HG02588 (cell line): Measurements from ENCODE around the gene ZNF611.
"Not testable (repeated sequence)": the region's sequence is repeated elsewhere in the genome, so short reads cannot be mapped to it uniquely, and the experiment has no call there.

Experiments used
- ATAC-seq: cut with Tn5 transposase; IDR thresholded peaks from one replicate; pipeline ENCODE4 v1.9.1; 2021; ENCODE audit warnings: mild to moderate bottlenecking, moderate library complexity; ENCODE audit not compliant: unreplicated experiment

Gene ZNF611

DNA sequence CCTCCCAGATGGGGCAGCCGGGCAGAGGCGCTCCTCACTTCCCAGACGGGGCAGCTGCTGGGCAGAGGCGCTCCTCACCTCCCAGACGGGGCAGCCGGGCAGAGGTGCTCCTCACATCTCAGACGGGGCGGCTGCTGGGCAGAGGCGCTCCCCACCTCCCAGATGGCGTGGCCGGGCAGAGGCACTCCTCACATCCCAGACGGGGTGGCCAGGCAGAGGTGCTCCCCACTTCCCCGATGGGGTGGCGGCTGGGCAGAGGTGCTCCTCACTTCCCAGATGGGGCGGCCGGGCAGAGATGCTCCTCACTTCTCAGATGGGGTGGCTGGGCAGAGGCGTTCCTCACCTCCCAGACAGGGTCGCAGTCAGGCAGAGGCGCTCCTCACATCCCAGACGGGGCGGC lies 14.3 kb downstream of the ZNF611 start:
- not testable (repeated sequence) for ATAC-seq

DNA sequence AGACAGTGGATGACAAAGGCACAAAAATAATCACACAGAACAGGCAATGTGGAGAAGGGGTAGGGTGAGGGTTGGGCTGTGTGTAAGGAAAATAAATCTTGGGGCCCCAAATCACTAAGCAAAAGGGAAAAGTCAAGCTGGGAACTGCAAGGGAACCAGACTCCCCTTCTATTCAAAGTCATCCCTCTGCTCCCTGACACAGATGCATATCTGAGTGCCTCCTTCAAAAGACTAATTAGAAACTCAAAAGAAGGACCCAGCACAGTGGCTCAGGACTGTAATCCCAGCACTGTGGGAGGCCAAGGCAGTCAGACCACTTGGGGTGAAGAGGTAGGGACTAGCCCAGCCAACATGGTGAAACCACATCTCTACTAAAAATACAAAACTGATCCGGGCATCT lies 18.3 kb downstream of the ZNF611 start:
- no peak for ATAC-seq

DNA sequence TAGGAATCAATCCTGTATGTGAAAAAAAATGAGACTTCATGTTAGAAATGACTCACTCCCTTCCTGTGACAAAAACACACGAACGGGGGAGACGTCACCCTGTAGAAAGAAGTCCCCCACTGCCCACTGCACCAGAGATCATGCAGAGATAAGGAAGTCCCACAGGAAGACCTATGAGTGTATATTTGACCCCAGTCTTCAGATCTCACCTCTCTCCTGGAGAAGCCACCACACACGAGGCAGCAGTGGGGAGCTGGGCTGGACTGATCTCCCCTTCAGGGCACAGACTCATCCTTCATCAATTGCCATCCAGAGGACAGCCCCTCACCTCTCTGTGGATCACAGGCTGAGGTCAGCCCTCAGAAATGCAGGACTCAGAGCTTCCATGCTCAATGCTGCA lies 18.9 kb downstream of the ZNF611 start:
- not testable (repeated sequence) for ATAC-seq

DNA sequence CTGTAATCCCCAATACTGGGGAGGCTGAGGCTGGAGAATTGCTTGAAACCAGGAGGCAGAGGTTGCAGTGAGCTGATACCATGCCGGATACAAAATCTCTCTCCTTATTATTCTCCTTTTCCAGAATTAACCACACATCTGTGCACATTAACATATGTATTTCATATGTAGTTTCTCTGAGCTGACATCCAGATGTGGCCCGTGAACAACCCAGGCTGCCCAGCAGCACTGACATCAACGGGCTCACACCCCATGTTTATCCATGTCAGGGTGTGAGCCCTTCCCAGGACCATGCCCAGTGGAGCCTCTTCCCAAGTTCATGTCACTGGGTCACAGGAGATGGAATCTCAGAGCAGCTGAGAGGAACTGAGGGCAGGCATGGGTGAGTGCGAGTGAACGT lies 19.5 kb downstream of the ZNF611 start:
- ATAC-seq = not testable (repeated sequence)

DNA sequence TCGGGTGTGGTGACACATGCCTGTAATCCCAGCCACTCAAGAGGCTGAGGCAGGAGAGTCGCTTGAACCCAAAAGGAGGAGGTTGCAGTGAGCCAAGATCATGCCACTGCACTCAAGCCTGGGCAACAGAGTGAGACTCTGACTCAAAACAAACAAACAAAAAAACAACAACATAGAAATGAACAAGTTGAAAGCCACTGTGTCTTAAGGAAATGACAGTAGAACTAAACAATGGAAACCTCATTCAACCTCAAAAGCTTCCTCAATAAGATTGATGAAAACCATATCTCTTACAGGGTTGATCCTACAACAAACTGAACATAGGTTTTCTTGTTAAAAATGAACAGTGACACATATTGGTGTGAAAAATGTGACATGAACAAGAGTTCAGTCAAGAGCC lies 21.8 kb downstream of the ZNF611 start:
- ATAC-seq = not testable (repeated sequence)

DNA sequence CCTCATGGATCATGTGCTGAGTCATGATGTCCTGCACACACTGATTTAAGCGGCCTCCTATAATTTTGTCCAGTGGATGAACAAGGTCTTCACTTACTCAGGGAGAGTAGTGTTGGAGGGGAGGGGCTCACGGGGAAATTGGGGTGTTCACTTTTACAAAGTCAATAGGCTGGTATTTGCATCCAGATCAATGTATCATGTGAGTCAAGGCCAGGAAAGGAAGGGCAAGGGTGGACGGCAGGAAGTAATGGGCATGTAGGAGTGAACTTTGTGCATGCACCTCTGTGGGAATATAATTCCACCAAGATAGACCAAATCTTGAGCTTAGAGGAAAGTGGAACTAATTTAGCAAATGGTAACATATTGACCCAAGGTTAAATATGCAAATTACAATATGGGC lies 23.2 kb downstream of the ZNF611 start:
- not testable (repeated sequence) for ATAC-seq

DNA sequence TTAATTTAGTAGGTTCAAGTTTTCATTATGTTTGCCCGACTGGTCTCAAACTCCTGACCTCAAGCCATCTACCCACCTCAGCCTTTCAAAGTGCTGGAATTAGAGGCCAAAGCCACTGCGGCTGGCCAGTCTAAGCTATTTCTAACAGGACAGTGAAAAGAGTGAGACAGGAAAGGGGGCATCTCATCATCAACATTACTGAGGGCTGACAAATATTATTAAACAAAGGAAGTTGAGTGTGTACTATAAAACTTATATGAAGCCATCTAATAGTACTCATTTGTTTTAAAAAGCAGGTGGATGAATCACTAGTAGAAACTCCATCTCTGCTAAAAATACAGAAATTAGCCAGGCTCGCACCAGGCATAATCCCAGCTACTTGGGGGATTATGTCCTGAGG lies 24.3 kb downstream of the ZNF611 start:
- ATAC-seq = no peak

DNA sequence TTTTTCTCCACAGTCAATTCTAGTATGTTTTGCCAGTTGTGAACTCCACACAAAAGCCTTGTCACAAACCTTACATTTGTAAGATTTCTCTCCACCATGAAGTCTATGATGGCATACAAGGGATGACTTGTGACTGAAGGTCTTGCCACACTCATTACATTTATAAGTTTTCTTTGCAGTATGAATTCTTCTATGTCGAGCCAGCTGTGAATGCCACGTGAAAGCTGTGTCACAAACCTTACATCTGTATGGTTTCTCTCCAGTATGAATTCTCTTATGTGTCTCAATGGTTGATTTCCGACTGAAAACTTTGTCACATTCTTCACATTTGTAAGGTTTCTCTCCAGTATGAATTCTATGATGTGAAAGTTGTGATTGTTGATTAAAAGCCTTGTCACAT lies 29.2 kb downstream of the ZNF611 start:
- not testable (repeated sequence) for ATAC-seq

DNA sequence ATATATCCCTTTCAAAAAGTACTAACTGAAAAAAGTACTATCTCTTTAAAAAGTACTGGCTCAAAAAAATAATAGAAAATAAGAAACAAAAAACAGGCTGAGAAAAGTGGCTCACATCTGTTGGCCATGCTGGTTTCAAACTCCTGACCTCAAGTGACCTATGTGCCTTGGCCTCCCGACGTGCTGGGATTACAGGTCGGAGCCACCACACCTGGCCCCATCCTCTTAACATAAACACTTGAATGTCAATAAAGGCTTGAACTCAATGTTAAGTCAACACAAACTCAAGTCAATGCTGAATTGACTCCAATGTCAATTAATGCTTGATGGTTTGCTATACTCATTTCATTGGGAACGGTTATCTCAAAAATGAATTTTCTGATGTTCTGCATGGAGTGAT lies 30.9 kb downstream of the ZNF611 start:
- ATAC-seq = no peak

DNA sequence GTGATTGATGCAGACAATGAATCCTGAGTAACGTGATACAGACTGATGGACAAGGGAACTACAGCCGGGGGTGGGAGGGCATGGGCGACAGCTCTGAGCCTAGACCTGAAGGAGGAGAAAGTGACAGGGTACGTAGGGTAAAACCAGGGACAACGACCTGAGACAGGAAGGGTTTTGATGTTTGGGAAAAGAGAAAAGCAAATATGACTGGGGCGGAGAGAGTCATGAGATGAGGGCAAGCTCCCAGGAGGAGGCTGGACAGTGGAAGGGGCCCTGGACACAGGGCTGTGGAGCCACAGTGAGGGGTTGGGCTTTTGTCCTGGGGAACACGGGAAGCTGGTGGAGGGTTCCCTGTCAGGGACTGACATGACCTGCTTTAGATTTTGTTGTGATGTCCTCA lies 34.2 kb downstream of the ZNF611 start:
- ATAC-seq = no peak

DNA sequence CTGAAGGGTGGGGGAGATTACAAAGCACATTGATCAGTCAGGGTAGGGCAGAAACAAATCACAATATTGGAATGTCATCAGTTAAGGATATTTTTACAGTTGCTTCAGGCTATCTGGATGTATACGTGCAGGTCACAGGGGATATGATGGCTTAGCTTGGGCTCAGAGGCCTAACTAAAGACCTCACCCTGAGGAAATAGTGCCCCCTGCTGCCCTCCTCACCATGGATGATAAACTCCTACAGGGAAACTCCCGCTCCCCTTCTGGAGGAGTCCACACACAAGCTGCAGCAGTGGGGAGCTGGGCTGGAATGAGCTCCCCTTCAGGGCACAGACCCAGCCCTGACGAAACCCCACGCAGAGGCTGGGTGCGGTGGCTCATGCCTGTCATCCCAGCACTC lies 35.3 kb downstream of the ZNF611 start:
- not testable (repeated sequence) for ATAC-seq

DNA sequence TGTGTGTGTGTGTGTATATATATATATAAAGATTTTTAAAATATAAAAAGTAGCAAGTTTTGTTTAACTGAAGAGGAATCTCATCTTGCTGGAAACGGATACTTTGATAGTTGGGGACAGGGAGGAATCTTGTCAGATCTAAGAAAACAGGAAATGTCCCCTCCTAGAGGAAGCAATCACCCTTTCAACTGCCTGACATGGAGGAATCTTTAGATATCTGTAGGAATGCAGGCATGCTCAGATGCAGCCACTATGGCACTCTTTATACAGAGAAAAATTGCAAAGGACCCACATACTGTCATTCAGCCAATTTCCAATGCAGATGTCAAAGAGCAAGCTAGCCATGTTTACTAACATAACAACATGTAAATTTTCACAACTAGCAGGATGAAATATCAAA lies 38.8 kb downstream of the ZNF611 start:
- ATAC-seq = no peak

DNA sequence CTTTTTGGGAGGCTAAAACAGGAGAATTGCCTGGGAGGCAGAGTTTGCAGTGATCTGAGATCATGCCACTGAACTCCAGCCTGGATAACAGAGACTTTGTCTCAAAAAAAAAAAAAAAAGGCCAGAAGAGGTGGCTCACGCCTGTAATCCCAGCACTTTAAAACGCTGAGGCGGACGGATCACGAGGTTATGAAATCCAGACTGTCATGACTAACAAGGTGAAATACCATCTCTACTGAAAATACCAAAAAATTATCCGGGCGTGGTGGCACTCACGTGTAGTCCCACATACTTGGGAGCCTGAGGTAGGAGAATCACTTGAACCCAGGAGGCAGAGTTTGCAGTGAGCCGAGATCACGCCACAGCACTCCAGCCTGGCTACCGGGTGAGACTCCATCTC lies 39.9 kb downstream of the ZNF611 start:
- no peak for ATAC-seq

DNA sequence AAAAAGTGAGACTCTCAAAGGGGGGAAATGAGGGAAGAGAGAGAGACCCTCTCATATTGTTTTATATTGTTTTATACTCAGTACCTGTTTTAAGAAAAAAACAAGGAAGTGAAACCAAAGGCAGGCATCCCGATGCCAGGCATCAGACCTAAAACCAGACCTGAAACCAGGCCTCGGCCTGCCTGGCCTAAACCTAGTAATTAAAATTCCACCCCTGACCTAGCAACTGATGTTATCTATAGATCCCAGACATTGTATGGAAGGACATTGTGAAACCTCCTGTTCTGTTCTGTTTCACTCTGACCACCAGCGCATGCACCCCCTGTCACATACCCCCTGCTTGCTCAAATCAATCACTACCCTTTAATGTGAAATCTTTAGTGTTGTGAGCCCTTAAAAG lies 40.6 kb downstream of the ZNF611 start:
- ATAC-seq = not testable (repeated sequence)

DNA sequence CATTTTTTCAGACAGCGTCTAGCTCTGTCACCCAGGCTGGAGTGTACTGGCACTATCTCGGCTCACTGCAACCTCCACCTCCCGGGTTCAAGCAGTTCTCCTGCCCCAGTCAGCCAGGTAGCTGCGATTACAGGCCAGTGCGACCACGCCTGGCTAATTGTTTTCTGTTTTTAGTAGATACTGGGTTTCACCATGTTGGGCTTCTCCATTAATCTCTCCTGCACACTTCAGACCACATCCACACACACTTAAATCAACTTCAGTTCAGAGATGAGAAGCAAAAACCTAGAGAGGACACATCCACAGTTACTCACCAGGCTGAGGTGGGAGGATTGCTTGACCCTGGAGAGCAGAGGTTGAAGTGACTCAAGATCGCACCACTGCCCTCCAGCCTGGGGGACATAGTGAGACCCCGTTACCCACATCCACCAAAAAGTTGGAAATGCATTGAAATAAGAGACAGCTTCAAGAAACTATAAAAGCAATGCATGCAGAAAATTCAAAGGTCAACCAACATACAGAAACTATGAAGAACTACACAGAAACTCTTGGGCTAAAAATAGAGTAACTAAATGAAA lies 42.3 kb downstream of the ZNF611 start:
- no peak for ATAC-seq

DNA sequence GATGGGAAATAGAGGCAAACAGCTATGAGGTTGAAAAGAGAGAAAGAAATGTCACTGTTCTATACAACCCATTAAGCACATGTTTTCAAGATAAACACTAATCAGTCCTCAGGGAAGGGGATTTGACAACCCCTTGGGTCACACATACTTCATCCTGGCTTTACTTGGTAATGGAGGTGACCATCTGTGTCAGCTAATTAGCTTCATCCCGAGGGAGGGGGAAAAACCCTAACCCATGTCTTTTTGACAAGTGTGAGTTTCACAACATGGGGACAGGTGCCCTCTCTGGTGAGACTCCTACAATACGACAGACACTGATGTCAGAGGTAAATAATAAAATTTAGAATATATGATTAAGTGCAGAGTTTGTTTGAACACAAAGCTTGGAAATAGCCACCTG lies 43.1 kb downstream of the ZNF611 start:
- ATAC-seq = no peak

DNA sequence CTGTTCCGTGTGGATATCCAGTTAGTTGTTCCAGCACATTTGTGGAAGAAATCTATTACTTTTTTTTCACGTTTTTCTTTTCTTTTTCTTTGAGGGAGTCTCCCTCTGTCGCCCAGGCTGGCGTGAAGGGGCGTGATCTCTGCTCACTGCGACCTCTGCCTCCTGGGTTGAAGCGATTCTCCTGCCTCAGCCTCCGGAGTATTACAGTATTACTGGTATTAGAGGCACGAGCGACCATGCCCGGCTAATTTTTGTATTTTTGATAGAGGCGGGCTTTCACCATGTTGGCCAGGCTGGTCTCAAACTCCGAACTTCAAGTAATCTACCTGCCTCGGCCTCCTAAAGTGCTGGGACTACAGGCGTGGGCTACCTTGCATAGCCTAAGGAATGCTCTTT lies 43.6 kb downstream of the ZNF611 start:
- no peak for ATAC-seq

DNA sequence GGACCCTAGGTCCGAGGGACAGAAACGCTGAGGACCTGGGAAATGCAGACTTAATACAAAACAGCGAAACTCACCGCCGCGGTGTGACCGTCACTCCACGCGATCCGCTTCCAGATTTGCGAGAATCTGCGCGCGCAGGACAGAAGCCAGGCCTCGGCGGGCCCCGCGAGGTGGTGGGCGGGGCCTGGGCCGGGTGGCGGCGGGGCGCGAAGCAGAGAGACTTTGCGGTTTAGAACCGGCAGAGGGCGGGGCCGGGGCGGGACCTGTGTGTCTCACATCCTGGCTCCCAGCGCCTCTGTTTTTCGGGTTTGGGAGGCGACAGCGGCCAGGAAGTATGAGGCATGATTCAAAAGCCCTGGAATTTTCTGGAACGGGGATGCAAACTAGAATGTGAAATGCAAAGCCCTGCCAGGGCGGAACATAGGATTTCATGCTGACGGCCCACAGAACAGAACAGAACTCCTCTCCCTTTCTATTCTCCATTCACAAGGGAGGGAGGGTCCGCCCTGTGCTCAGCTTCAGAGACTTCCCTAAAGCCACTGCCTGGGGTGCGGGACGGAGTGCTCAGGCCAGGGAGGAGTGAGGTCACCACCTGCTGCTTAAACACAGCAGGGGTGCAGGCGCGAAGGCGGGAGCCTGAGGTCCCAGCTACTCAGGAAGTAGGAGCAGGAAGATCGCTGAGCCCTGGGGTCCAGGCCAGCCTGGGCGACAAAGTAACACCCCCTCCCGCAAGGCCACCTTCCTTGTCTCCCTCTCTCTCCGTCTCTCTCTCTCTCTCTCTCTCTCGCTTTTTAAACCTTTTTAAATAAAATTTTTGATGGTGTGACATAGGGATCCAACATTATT lies 44.3 kb downstream of the ZNF611 start:
- peak; percentile 90 for ATAC-seq

DNA sequence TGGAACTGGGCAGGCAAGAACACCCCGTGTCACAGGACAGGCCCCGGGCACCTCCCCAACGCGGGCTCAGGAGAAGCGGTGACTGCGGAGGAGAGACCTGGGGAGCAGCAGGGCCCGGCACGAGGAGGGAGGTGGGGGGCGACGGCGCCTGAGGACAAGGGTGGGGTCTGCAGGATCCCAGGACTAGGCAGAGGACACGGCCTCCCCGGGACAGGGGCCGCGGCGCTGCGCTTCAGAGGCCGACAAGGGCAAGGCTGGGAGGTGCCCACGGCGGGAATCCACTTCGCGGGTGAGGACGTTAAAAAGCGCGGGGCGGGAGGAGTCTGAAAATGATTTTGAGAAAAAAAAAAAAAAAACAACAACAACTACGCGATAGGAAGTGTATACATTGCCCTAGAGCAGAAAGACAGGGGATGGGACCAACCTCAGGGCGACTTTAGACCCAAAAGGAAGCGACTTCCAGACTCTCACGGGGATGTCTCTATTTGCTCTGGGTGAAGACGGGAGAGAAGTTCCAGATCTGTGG lies 44.9 kb downstream of the ZNF611 start:
- peak; percentile 33 for ATAC-seq

DNA sequence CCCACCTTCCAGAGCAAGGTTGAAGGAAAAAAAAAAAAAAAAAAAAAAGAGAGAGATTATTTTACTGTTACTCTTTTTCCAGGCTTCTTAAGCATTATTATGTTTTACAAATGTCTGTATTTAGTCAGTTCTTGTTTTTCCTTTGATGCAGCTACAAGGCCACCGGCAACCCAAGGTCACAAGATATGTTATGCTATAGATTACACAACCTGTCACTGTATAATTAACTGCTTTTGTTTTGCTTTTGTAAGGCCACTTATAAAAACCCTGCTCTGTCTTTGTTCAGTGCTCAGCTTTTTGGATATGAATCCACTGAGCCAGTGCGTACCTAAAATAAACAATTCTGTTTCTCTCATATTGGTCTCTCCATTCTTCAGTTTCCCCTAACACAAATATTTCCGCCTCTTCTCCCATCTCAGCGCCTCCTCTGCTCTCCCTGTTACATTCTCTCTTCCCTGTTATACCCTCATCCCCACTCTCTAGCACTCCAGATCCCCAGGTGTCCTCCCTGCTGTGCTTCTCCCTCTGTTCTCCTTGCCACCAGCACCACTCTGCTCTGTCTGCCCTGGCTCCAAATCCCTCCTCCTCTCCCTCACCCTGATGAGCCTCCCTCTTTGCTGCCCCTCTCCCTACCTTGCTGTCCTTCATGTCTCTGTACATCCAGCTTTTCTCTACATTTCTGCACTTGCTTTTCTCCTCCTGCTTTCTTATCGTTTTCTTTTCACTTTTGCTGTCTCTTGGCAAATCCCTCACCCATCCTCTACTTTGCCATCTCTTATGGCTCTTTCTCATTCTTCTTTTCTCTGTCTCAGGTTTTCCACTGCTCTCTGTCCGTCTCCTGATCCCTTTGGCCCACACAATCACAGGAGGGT lies 45.7 kb downstream of the ZNF611 start:
- not testable (repeated sequence) for ATAC-seq

DNA sequence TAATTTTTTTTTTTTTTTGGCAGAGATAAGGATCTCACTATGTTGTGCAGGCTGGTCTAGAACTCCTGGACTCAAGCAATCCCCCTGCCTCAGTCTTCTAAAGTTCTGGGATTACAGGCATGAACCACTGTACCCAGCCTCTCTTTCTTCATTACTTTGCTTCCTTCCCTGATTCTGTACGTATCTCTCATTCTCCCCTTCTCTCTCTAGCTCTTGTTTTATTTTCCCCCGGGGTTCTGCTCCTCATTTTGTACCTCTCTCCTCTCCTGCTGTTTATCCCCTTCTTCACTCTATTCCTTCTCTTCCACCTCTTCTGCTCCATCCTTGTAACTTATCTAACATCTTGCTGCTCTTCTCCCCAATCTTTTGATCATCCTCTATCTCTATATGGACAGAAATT lies 46.5 kb downstream of the ZNF611 start:
- no peak for ATAC-seq
